Mesendoderm (in vitro differentiated cells): Measurements from ENCODE around the gene DIS3L. TPM values are rescaled to one million over a fixed set of nuclear protein-coding genes. Genes with fewer than 3 reads are reported as not detected.
"Not testable (repeated sequence)": the region's sequence is repeated elsewhere in the genome, so short reads cannot be mapped to it uniquely, and the experiment has no call there.

Experiments
- DNase-seq: peaks from one replicate; pipeline ENCODE4 v3.0.0; 2013
- H2AK5ac ChIP-seq: 2 replicates; pipeline ENCODE4 v1.6.1; 2013; ENCODE audit warnings: low read length, inconsistent platforms
- H2BK120ac ChIP-seq: 2 replicates; pipeline ENCODE4 v1.6.1; 2013; ENCODE audit warnings: low read depth, mild to moderate bottlenecking, low read length, moderate library complexity, mixed read lengths
- H2BK15ac ChIP-seq: replicated peaks from 2 replicates; pipeline ENCODE4 v1.6.1; 2013; ENCODE audit warnings: low read depth, mild to moderate bottlenecking, moderate library complexity
- H2BK5ac ChIP-seq: 2 replicates; pipeline ENCODE4 v1.6.1; 2013; ENCODE audit warnings: low read length, inconsistent platforms
- H3K18ac ChIP-seq: 2 replicates; pipeline ENCODE4 v1.6.1; 2013; ENCODE audit warnings: mild to moderate bottlenecking, low read length, mixed read lengths
- H3K23ac ChIP-seq: one replicate; pipeline ENCODE4 v1.6.1; 2013; ENCODE audit warnings: low read length
- H3K27ac ChIP-seq: 2 replicates; pipeline ENCODE4 v1.5.1; 2013; ENCODE audit warnings: low read depth, mild to moderate bottlenecking, inconsistent platforms, low read length, moderate library complexity
- H3K27me3 ChIP-seq: 2 replicates; pipeline ENCODE4 v1.6.1; 2013; ENCODE audit warnings: low read length, control low read depth, mild to moderate bottlenecking, inconsistent platforms; ENCODE audit not compliant: insufficient read depth, poor library complexity
- H3K36me3 ChIP-seq: 2 replicates; pipeline ENCODE4 v1.6.1; 2013; ENCODE audit warnings: low read length, inconsistent platforms; ENCODE audit not compliant: control insufficient read depth, insufficient read depth
- H3K4ac ChIP-seq: one replicate; pipeline ENCODE4 v1.6.1; 2013; ENCODE audit warnings: low read depth, mild to moderate bottlenecking, low read length, moderate library complexity
- H3K4me1 ChIP-seq: 2 replicates; pipeline ENCODE4 v1.6.1; 2013; ENCODE audit warnings: low read depth, low read length, inconsistent platforms; ENCODE audit not compliant: control insufficient read depth
- H3K4me2 ChIP-seq: 2 replicates; pipeline ENCODE4 v1.6.1; 2013; ENCODE audit warnings: low read length
- H3K4me3 ChIP-seq: 2 replicates; pipeline ENCODE4 v1.5.1; 2013; ENCODE audit warnings: mild to moderate bottlenecking, low read length
- H3K56ac ChIP-seq: one replicate; pipeline ENCODE4 v1.6.1; 2013; ENCODE audit warnings: low read length
- H3K79me1 ChIP-seq: 2 replicates; pipeline ENCODE4 v1.6.1; 2013; ENCODE audit warnings: low read length, inconsistent platforms
- H3K79me2 ChIP-seq: 2 replicates; pipeline ENCODE4 v1.6.1; 2013; ENCODE audit warnings: mild to moderate bottlenecking, low read length; ENCODE audit not compliant: control insufficient read depth, insufficient read depth
- H3K9ac ChIP-seq: 2 replicates; pipeline ENCODE4 v1.6.1; 2013; ENCODE audit warnings: low read length, inconsistent platforms
- H4K5ac ChIP-seq: one replicate; pipeline ENCODE4 v1.6.1; 2013; ENCODE audit warnings: low read length
- H4K8ac ChIP-seq: one replicate; pipeline ENCODE4 v1.6.1; 2013; ENCODE audit warnings: low read depth, mild to moderate bottlenecking, control low read depth, low read length, moderate library complexity
- WGBS: extraction: QIAGEN DNeasy Blood & Tissue Kit; methylation state at CpG from one replicate; pipeline ENCODE4 v1.1.7; 2013; ENCODE audit warnings: low lambda C conversion rate, missing lambda C conversion rate; ENCODE audit not compliant: insufficient coverage; ENCODE audit errors: extremely low coverage; 5-methylcytosine and 5-hydroxymethylcytosine counted together
- small RNA-seq: library from polyadenylated mRNA; stranded (forward); fragments of <200 nt; extraction: miRNeasy Mini kit (QIAGEN cat#:217004); gene quantifications from one replicate; pipeline ENCODE3, GENCODE V24; 2013; ENCODE audit not compliant: insufficient read depth

The DIS3L gene

DNA sequence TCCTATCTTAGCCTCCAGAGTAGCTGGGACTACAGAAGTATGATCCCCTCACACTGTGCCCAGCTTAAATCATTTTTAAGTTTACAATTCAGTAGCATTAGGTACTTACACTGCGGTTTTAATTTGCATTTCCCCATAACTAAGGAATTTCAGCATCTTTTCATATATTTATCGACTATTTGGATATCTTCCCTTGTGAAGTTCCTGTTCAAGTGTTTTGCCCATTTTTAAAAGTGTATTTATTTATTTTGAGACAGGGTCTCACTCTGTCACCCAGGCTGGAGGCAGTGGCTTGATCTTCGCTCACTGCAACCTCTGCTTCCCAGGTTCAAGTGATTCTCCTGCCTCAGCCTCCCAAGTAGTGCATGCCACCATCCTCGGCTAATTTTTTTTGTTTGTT, 80.8 kb downstream of the DIS3L start:
- Histone ChIP-seq H3K79me2 (no peaks in the 10 kb centered on the region), H3K4me1 (no peaks in the 10 kb centered on the region), H2BK120ac (no peak overlapping the region), H3K4me2 (no peak overlapping the region), H2BK15ac (no peak overlapping the region), H3K36me3 (no peaks in the 10 kb centered on the region), H3K23ac (no peak overlapping the region), H3K4ac (no peak overlapping the region), H3K9ac (no peak overlapping the region), H3K27me3 (no peaks in the 10 kb centered on the region), H3K4me3 (no peak overlapping the region), H4K5ac (no peak overlapping the region), H2AK5ac (no peak overlapping the region), H3K79me1 (no peaks in the 10 kb centered on the region), H4K8ac (no peak overlapping the region), H3K27ac (no peak overlapping the region), H3K56ac (no peak overlapping the region), H3K18ac (no peak overlapping the region), H2BK5ac (no peak overlapping the region)
- no CpG with 5 or more reads among the region's 4 CpGs for WGBS
- DNase-seq, result no peak

DNA sequence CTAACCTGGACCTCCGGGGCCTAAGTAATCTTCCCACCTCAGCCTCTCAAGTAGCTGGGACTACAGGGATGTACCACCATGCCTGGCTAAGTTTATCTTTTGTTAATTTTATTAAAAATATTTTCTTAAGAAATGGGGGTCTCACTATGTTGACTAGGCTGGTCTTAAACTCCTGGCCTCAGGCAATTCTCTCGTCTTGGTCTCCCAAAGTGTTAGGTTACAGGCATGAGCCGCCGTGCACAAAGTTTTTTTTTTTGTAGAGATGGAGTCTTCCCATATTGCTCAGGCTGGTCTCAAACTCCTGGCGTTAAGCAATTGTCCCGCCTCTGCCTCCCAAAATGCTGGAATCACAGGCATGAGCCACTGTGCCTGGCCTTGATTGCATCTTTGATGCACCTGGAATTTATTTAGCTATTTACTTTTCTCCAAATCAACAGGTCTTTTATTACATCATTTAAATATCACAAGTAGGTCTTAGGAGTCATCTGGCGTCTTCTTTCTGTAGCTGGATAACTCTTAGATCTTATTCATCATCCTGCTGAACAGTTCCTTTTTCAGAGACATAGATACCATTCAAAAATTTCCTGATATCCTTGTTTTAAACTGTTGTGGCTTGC, 85.6 kb downstream of the DIS3L start:
- Histone ChIP-seq H3K4ac (no peak overlapping the region), H2AK5ac (no peak overlapping the region), H2BK15ac (no peak overlapping the region), H3K36me3 (no peaks in the 10 kb centered on the region), H4K5ac (no peak overlapping the region), H3K9ac (no peak overlapping the region), H3K4me3 (no peak overlapping the region), H3K18ac (no peak overlapping the region), H2BK120ac (no peak overlapping the region), H3K79me2 (no peaks in the 10 kb centered on the region), H3K4me2 (no peak overlapping the region), H3K4me1 (no peaks in the 10 kb centered on the region), H3K79me1 (no peaks in the 10 kb centered on the region), H4K8ac (no peak overlapping the region), H2BK5ac (no peak overlapping the region), H3K27ac (no peak overlapping the region), H3K27me3 (no peaks in the 10 kb centered on the region), H3K23ac (no peak overlapping the region), H3K56ac (no peak overlapping the region)
- no CpG with 5 or more reads among the region's 7 CpGs for WGBS
- no peak for DNase-seq

DNA sequence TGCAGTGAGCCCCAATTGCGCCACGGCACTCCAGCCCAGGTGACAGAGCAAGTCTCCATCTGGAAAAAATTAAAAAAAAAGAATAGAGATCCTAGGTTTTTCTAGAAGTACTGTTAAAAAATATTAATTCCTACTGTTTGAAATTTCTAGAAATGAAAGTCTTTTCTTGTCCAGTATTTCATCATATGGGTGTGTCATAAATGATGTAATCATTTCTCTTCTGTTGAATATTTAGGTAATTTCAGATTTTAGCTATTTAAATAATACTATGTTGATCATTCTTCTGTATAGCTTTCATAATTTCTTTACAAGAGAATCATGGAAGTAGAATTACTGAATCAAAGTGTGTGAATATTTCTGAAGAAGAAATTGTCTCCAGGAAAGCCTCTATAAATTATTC, 88.0 kb downstream of the DIS3L start:
- not testable (repeated sequence) for DNase-seq, H3K4me1 ChIP-seq, H3K23ac ChIP-seq, H3K18ac ChIP-seq, H3K79me1 ChIP-seq, H3K79me2 ChIP-seq, H2BK5ac ChIP-seq, H2AK5ac ChIP-seq, H4K5ac ChIP-seq, H3K4me2 ChIP-seq, H2BK120ac ChIP-seq, H4K8ac ChIP-seq, H3K4me3 ChIP-seq, H3K27ac ChIP-seq, H3K36me3 ChIP-seq, H3K4ac ChIP-seq, H3K56ac ChIP-seq, H2BK15ac ChIP-seq, H3K27me3 ChIP-seq, H3K9ac ChIP-seq
- WGBS, result no CpG with 5 or more reads among the region's 2 CpGs

Small RNAs within 50 kb of the gene (small RNA-seq; reads per million reads assigned to genes)
- gene RF00019 (not detected), gene SCARNA14 (16.1 reads per million, percentile 90 among the genes with 10 or more reads in this experiment)
